ENCODE data around the gene PADI1.

PADI1 gene

DNA sequence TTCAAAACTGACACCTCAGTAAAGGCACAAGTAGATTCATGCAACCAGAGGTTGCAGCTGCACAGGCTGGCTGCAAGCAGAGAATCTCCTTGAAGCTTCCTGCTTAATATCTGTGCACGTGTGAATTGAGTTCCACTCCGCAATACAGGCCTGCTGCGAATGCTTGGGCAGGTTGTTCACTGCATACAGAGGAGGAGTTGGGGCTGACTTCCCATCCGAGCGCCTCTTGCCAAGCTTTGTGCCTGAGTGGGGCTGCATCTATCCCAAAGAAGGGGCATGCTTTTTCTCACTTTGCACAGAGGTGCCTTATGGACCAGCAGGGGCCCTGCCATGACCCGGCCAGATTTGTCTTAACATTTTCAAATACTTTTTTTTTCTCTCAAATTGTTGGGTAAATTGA is 17.9 kb upstream of the PADI1 start:
- no peaks in the 10 kb centered on the region for H3K36me3 ChIP-seq (replicated peaks; ENCODE audit: low read depth, low read length)
- H3K27me3 ChIP-seq (ENCODE audit: low read depth, low read length) = no peaks in the 10 kb centered on the region
- peaks cover 5% of the 10 kb centered on the region for H3K4me1 ChIP-seq (ENCODE audit: low read length)
- TF ChIP-seq, protein P1, sequence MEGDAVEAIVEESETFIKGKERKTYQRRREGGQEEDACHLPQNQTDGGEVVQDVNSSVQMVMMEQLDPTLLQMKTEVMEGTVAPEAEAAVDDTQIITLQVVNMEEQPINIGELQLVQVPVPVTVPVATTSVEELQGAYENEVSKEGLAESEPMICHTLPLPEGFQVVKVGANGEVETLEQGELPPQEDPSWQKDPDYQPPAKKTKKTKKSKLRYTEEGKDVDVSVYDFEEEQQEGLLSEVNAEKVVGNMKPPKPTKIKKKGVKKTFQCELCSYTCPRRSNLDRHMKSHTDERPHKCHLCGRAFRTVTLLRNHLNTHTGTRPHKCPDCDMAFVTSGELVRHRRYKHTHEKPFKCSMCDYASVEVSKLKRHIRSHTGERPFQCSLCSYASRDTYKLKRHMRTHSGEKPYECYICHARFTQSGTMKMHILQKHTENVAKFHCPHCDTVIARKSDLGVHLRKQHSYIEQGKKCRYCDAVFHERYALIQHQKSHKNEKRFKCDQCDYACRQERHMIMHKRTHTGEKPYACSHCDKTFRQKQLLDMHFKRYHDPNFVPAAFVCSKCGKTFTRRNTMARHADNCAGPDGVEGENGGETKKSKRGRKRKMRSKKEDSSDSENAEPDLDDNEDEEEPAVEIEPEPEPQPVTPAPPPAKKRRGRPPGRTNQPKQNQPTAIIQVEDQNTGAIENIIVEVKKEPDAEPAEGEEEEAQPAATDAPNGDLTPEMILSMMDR (IDR thresholded peaks at IDR 0.05; ENCODE audit: low read depth, low read length) = no peak
- TF ChIP-seq EZH2phosphoT487 (IDR thresholded peaks at IDR 0.05; ENCODE audit: low read depth) = no peak
- no peaks in the 10 kb centered on the region for H4K20me1 ChIP-seq (ENCODE audit: insufficient read depth, low read length)
- H3K79me2 ChIP-seq (ENCODE audit: low read length) = no peaks in the 10 kb centered on the region
- H3K9me3 ChIP-seq (ENCODE audit: insufficient read depth, low read length) = no peaks in the 10 kb centered on the region; the same call in 1 of the 2 replicates
- no peak overlapping the region for H3K4me3 ChIP-seq (ENCODE audit: low read length)
- no peak overlapping the region for H3K27ac ChIP-seq (ENCODE audit: low read length)
- H3K4me2 ChIP-seq (ENCODE audit: low read length) = no peak overlapping the region
- H2AFZ ChIP-seq (ENCODE audit: low read depth, low read length) = no peak overlapping the region
- no peak overlapping the region for H3K9ac ChIP-seq (ENCODE audit: low read length)

DNA sequence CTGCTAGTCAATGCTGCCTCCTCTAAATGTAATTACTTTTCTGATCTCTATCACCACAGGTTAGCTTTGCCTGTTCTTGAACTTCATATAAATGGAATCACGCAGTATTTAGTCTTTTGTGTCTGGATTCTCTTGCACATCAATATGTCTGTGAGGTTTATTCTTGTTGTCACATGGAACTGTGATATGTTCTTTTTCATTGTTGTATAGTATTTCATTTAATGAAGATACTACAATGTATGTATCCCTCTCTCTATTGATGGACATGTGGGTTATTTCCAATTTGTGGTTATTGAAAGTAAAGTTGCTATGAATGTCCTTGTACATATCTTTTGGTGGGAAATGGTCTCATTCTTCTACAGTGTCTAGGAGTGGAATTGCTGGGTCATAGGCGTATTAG is 16.7 kb upstream of the PADI1 start:
- H3K79me2 ChIP-seq (ENCODE audit: low read length) = no peaks in the 10 kb centered on the region
- peaks cover 12% of the 10 kb centered on the region for H3K4me1 ChIP-seq (ENCODE audit: low read length)
- no peaks in the 10 kb centered on the region for H4K20me1 ChIP-seq (ENCODE audit: insufficient read depth, low read length)
- H3K9ac ChIP-seq (ENCODE audit: low read length) = no peak overlapping the region
- H3K4me2 ChIP-seq (ENCODE audit: low read length) = no peak overlapping the region
- no peaks in the 10 kb centered on the region for H3K36me3 ChIP-seq (replicated peaks; ENCODE audit: low read depth, low read length)
- H3K9me3 ChIP-seq (ENCODE audit: insufficient read depth, low read length) = no peaks in the 10 kb centered on the region; the same call in 1 of the 2 replicates
- no peak for TF ChIP-seq EZH2phosphoT487 (IDR thresholded peaks at IDR 0.05; ENCODE audit: low read depth)
- TF ChIP-seq, protein P1 (IDR thresholded peaks at IDR 0.05; ENCODE audit: low read depth, low read length) = no peak
- H3K27ac ChIP-seq (ENCODE audit: low read length) = no peak overlapping the region
- H3K27me3 ChIP-seq (ENCODE audit: low read depth, low read length) = no peaks in the 10 kb centered on the region
- H3K4me3 ChIP-seq (ENCODE audit: low read length) = no peak overlapping the region
- no peak overlapping the region for H2AFZ ChIP-seq (ENCODE audit: low read depth, low read length)

DNA sequence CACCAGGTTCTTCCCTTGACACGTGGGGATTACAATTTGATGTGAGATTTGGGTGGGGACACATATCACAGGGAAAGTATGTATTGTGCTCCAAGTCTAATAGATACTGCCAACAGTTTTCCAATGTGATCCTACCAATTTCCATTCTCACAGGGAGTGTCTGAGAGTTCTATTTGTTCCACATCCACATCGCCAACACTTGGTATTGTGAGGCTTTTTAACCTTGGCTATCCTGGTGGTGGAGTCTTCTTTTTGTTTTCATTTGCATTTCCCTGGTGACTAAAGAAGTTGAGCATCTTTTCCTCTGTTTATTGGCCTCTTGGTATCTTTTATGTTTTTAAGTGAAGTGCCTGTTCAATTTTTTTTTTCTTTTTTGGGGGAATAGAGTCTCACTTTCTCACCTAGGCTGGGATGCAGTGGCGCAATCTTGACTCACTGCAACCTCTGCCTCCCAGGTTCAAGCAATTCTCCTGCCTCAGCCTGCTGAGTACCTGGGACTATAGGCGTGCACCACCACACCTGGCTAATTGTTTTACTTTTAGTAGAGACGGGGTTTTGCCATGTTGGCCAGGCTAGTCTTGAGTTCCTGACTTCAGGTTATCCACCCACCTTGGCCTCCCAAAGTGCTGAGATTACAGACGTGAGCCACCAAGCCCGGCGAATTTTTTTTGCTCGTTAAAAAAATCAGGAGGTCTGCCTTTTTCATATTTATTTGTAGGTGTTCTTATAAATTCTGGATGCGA is 15.9 kb upstream of the PADI1 start:
- H3K27me3 ChIP-seq (ENCODE audit: low read depth, low read length) = no peaks in the 10 kb centered on the region
- no peak overlapping the region for H3K4me3 ChIP-seq (ENCODE audit: low read length)
- TF ChIP-seq EZH2phosphoT487 (IDR thresholded peaks at IDR 0.05; ENCODE audit: low read depth) = no peak
- TF ChIP-seq, protein P1 (IDR thresholded peaks at IDR 0.05; ENCODE audit: low read depth, low read length) = no peak
- H3K9me3 ChIP-seq (ENCODE audit: insufficient read depth, low read length) = no peaks in the 10 kb centered on the region; the same call in 1 of the 2 replicates
- H3K36me3 ChIP-seq (replicated peaks; ENCODE audit: low read depth, low read length) = no peaks in the 10 kb centered on the region
- no peak overlapping the region for H3K4me2 ChIP-seq (ENCODE audit: low read length)
- H3K27ac ChIP-seq (ENCODE audit: low read length) = no peak overlapping the region
- no peak overlapping the region for H3K9ac ChIP-seq (ENCODE audit: low read length)
- peaks cover 12% of the 10 kb centered on the region for H3K4me1 ChIP-seq (ENCODE audit: low read length)
- H3K79me2 ChIP-seq (ENCODE audit: low read length) = no peaks in the 10 kb centered on the region
- H2AFZ ChIP-seq (ENCODE audit: low read depth, low read length) = no peak overlapping the region
- no peaks in the 10 kb centered on the region for H4K20me1 ChIP-seq (ENCODE audit: insufficient read depth, low read length)

DNA sequence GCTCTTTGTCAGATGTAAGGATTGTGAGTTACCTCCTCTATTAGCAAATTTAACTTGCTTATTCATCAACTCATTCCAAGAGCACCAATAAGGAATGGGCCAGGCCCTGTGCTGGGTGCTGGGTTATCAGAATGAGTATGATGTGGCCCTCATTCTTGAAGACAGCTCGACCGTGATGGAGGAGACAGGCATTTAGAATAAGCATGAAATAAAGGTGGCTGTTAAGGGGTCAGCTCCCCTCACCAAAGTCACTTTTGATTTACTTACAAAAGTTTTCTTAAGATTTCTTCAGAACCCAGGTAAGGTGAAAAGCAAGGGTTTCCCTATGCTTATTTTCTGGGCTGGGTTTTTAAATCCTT is 15.3 kb upstream of the PADI1 start:
- Histone ChIP-seq H3K79me2 (ENCODE audit: low read length) (no peaks in the 10 kb centered on the region), H3K4me2 (ENCODE audit: low read length) (no peak overlapping the region), H3K27me3 (ENCODE audit: low read depth, low read length) (no peaks in the 10 kb centered on the region), H3K36me3 (replicated peaks; ENCODE audit: low read depth, low read length) (no peaks in the 10 kb centered on the region), H4K20me1 (ENCODE audit: insufficient read depth, low read length) (no peaks in the 10 kb centered on the region), H3K9me3 (ENCODE audit: insufficient read depth, low read length) (no peaks in the 10 kb centered on the region; the same call in 1 of the 2 replicates), H3K4me1 (ENCODE audit: low read length) (peaks cover 12% of the 10 kb centered on the region), H3K27ac (ENCODE audit: low read length) (no peak overlapping the region), H3K9ac (ENCODE audit: low read length) (no peak overlapping the region), H2AFZ (ENCODE audit: low read depth, low read length) (no peak overlapping the region), H3K4me3 (ENCODE audit: low read length) (no peak overlapping the region)
- TF ChIP-seq, protein P1 (IDR thresholded peaks at IDR 0.05; ENCODE audit: low read depth, low read length) = no peak
- TF ChIP-seq EZH2phosphoT487 (IDR thresholded peaks at IDR 0.05; ENCODE audit: low read depth) = no peak
